ENCODE results near the gene NECAB3.

- TF ChIP-seq CTCF (IDR thresholded peaks at IDR 0.05; ENCODE audit: insufficient read depth, low read length) (no peak), POLR2AphosphoS5 (IDR thresholded peaks at IDR 0.05; ENCODE audit: low read depth) (no peak), GABPA (IDR thresholded peaks at IDR 0.05; ENCODE audit: low read depth) (no peak), SPI1 (IDR thresholded peaks at IDR 0.05; ENCODE audit: borderline replicate concordance, low read depth) (no peak)
- TF ChIP-seq, protein P1, sequence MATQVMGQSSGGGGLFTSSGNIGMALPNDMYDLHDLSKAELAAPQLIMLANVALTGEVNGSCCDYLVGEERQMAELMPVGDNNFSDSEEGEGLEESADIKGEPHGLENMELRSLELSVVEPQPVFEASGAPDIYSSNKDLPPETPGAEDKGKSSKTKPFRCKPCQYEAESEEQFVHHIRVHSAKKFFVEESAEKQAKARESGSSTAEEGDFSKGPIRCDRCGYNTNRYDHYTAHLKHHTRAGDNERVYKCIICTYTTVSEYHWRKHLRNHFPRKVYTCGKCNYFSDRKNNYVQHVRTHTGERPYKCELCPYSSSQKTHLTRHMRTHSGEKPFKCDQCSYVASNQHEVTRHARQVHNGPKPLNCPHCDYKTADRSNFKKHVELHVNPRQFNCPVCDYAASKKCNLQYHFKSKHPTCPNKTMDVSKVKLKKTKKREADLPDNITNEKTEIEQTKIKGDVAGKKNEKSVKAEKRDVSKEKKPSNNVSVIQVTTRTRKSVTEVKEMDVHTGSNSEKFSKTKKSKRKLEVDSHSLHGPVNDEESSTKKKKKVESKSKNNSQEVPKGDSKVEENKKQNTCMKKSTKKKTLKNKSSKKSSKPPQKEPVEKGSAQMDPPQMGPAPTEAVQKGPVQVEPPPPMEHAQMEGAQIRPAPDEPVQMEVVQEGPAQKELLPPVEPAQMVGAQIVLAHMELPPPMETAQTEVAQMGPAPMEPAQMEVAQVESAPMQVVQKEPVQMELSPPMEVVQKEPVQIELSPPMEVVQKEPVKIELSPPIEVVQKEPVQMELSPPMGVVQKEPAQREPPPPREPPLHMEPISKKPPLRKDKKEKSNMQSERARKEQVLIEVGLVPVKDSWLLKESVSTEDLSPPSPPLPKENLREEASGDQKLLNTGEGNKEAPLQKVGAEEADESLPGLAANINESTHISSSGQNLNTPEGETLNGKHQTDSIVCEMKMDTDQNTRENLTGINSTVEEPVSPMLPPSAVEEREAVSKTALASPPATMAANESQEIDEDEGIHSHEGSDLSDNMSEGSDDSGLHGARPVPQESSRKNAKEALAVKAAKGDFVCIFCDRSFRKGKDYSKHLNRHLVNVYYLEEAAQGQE (IDR thresholded peaks at IDR 0.05; ENCODE audit: insufficient replicate concordance, low read depth) = no peak
Observed at GRCh38 chr20:33636776-33637175, 37.5 kb downstream of the NECAB3 start.

All from HL-60 (cell line).